HUDEP-2 (cell line): ENCODE measurements around the gene DDIT3.
A peak's percentile ranks its signal among the peaks of the same experiment; 100 is the strongest.
"Not testable (repeated sequence)": the region's sequence is repeated elsewhere in the genome, so short reads cannot be mapped to it uniquely, and the experiment has no call there.

Experiments
- DNase-seq, 76 experiments: peaks; one replicate each; lab custom pipeline; 2025; ENCODE audit not compliant: unreplicated experiment in 76 of 76; lab: John Stamatoyannopoulos, UW

DDIT3 gene

GRCh38 chr12:57514720-57515407, 5.5 kb downstream of the DDIT3 start:
- DNase-seq = no peak

DNA sequence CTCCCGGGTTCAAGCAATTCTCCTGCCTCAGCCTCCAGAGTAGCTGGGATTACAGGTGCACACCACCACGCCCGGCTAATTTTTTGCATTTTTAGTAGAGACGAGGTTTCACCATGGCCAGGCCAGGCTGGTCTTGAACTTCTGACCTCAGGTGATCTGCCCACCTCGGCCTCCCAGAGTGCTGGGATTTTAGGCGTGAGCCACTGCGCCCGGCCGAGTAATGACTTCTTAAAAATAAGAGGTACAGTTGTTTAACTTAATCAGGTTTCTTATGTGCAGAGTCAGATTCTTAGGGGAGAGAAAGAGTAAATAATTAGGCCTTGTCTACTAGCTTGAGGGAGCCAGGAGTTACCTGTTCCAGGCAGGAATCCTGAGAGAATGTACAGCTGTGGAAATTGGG, 6.1 kb downstream of the DDIT3 start:
- not testable (repeated sequence) for DNase-seq

DNA sequence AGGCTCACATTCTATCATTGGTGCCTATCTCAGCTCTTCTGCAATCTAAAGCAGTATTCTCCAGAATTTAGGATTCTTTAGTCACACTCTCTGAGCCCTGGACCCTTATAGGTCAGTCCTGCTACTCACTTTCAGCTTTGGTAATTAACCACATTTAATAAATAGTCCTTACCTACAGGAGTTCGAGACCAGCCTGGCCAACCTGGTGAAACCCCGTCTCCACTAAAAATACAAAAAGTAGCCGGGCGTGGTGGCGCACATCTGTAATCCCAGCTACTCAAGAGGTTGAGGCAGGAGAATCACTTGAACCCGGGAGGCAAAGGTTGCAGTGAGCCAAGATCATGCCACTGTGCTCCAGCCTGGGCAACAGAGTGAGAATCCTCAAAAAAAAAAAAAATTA, 6.6 kb downstream of the DDIT3 start:
- DNase-seq = not testable (repeated sequence)

DNA sequence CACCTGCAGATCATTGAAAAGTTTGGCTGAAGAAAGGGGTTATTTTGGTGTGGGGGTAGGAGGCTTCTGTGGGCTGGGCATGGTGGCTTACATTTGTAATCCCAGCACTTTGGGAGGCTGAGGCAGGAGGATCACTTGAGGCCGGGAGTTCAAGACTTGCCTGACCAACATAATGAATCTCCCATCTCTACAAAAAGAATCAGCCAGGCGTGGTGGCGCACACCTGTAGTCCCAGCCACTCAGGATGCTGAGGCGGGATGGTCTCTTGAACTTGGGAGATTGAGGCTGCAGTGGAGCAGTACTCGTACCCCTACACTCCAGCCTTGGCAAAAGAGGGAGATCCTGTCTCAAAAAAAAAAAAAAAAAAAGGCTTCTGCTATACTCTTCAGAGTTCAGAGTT, 7.0 kb downstream of the DDIT3 start:
- no peak for DNase-seq

GRCh38 chr12:57512665-57513064, 7.6 kb downstream of the DDIT3 start:
- no peak for DNase-seq

DNA sequence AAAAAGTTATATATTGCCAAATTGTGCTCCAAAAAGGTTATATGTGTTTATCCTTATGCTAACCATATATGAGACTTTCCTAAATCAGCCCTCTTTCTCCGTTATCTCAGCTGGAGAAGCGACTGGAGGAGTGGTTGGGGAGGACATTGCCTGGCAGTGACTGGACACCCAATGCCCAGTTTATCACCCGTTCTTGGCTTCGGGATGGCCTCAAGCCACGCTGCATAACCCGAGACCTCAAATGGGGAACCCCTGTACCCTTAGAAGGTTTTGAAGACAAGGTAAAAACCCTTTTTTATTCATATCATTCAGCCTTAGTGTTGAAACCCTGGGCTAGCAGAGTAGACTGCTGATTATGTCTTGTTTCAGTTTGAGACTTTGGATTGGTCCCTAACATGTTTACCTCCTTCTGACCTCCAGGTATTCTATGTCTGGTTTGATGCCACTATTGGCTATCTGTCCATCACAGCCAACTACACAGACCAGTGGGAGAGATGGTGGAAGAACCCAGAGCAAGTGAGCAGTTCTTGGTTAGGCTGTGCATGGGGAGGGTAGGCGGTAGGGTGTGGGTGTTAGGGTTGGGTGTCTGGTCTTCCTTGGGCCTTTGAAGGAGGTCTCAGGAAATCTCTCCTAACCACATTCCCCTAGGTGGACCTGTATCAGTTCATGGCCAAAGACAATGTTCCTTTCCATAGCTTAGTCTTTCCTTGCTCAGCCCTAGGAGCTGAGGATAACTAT, 8.6 kb downstream of the DDIT3 start:
- DNase-seq = no peak

DNA sequence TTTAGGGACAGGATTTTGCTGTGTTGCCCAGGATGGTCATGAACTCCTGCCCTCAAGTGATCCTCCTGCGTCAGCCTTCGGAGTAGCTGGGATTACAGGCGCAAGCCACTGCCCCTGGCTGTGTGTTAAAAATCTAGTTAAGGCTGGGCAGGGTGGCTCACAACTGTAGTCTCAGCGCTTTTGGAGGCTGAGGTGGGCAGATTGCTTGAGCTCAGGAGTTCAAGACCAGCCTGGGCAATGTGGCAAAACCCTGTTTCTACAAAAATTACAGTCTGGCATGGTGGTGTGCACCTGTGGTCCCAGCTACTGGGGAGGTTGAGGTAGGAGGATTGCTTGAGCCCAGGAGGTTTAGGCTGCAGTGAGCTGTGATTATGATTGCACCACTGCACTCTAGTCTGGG, 9.2 kb downstream of the DDIT3 start:
- DNase-seq = no peak

DNA sequence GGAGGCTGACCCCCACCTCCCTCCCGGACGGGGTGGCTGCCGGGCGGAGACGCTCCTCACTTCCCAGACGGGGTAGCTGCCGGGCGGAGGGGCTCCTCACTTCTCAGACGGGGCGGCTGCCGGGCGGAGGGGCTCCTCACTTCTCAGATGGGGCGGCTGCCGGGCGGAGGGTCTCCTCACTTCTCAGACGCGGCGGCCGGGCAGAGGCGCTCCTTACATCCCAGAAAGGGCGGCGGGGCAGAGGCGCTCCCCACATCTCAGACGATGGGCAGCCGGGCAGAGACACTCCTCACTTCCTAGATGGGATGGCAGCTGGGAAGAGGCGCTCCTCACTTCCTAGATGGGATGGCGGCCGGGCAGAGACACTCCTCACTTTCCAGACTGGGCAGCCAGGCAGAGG, 12.5 kb downstream of the DDIT3 start:
- DNase-seq = not testable (repeated sequence)

DNA sequence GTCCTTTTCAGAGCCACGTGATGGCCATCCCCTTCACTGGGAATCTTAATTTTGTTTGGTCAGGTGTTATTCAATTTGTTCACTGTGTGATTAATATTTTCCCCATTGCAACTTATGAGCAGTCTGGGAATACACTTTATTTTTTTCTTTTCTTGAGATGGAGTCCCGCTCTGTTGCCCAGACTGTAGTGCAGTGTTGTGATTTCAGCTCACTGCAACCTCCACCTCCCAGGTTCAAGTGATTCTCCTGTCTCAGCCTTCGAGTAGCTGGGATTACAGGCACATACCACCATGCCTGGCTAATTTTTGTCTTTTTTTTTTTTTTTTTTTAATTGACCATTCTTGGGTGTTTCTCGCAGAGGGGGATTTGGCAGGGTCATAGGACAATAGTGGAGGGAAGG, 13.8 kb downstream of the DDIT3 start:
- not testable (repeated sequence) for DNase-seq

DNA sequence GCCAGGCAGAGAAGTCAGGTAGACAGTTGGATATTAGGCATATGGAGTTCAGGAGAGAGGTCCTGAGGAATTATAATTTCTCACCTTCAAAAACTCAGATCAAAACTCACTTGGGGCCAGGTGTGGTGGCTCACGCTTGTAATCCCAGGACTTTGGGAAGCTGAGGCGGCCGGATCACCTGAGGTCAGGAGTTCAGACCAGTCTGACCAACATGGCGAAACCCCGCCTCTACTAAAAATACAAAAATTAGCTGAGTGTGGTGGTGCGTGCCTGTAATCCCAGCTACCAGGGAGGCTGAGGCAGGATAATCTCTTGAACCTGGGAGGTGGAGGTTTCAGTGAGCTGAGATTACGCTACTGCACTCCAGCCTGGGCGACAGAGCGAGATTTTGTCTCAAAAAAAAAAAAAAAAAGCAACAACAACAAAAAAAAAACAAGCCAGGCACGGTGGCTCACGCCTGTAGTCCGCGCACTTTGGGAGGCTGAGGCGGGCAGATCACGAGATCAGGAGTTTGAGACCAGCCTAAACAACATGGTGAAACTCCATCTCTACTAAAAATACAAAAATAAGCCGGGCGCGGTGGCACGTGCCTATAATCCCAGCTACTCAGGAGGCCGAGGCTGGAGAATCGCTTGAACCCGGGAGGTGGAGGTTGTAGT, 17.9 kb downstream of the DDIT3 start:
- DNase-seq = not testable (repeated sequence)

DNA sequence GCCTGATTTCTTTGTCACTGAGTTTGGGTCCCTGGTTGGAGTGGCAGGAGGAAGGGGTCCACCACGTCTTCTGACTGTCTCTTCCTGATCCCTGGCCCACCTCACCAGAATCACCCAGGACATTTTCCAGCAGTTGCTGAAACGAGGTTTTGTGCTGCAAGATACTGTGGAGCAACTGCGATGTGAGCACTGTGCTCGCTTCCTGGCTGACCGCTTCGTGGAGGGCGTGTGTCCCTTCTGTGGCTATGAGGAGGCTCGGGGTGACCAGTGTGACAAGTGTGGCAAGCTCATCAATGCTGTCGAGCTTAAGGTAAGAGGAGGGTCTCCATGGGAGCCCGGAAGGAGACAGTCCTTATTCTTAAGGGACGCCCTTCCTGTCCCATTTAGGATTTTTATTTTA, 20.1 kb downstream of the DDIT3 start:
- DNase-seq = no peak

DNA sequence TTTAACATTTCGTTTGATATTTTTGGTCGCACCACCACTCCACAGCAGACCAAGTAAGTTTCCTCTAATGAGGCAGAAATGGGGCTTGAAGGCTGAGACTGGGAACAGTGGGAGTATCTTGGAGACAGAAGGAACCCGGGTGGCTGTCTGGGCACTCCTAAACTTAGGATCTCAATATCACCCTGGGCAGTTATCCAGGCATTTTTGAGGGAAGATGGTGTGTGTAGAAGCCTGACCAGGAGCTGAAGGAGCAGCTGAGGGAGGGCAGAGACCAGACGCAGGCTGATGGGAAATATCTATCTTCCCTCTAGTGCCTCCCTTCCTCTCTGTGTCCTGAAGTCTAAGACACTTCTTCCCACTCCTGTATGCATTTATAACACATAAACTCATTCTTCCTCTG, 21.7 kb downstream of the DDIT3 start:
- DNase-seq = no peak

GRCh38 chr12:57498132-57498502, 22.2 kb downstream of the DDIT3 start:
- DNase-seq = no peak

- no peak for DNase-seq
Observed at GRCh38 chr12:57497223-57498131, 22.8 kb downstream of the DDIT3 start.

GRCh38 chr12:57496822-57497221, 23.5 kb downstream of the DDIT3 start:
- DNase-seq = no peak

- DNase-seq = not testable (repeated sequence)
Observed at GRCh38 chr12:57495051-57495701, 25.1 kb downstream of the DDIT3 start.

- peak in 20 of 76 experiments; percentile 5 to 58 (median 26) for DNase-seq
Observed at GRCh38 chr12:57491393-57492280, 28.7 kb downstream of the DDIT3 start.

- no peak for DNase-seq
Observed at GRCh38 chr12:57490126-57490525, 30.2 kb downstream of the DDIT3 start.

- DNase-seq = no peak
Observed at GRCh38 chr12:57489157-57489641, 31.1 kb downstream of the DDIT3 start.
